ENCODE results near the gene DHX32.

DNA sequence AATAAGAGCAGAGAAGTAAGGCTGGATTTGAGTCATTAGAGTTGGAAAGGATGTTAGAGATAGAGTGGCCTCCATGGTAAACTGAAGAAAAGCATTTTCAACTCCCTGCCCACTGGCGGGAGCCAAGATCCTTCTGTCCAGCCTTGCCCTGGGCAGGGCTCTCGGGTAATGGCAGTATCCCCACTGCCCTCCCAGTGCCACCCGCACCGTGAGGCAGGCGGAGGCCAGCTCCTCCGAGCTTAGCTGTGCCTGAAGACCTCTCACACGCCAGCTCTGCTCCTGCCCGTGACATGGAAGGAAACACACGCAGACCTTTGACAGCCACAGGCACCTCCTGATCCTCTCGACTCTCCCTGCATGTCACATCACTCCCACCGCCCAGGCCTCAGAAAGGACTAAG, 35.5 kb downstream of the DHX32 start:
- TF ChIP-seq CREB1 (CRISPR knock-in tag; IDR thresholded peaks at IDR 0.05), result no peak
- TF ChIP-seq, protein P1, sequence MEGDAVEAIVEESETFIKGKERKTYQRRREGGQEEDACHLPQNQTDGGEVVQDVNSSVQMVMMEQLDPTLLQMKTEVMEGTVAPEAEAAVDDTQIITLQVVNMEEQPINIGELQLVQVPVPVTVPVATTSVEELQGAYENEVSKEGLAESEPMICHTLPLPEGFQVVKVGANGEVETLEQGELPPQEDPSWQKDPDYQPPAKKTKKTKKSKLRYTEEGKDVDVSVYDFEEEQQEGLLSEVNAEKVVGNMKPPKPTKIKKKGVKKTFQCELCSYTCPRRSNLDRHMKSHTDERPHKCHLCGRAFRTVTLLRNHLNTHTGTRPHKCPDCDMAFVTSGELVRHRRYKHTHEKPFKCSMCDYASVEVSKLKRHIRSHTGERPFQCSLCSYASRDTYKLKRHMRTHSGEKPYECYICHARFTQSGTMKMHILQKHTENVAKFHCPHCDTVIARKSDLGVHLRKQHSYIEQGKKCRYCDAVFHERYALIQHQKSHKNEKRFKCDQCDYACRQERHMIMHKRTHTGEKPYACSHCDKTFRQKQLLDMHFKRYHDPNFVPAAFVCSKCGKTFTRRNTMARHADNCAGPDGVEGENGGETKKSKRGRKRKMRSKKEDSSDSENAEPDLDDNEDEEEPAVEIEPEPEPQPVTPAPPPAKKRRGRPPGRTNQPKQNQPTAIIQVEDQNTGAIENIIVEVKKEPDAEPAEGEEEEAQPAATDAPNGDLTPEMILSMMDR (IDR thresholded peaks at IDR 0.05), result no peak
- no peak for TF ChIP-seq ETV6 (CRISPR knock-in tag; IDR thresholded peaks at IDR 0.05)
- TF ChIP-seq, protein P2, sequence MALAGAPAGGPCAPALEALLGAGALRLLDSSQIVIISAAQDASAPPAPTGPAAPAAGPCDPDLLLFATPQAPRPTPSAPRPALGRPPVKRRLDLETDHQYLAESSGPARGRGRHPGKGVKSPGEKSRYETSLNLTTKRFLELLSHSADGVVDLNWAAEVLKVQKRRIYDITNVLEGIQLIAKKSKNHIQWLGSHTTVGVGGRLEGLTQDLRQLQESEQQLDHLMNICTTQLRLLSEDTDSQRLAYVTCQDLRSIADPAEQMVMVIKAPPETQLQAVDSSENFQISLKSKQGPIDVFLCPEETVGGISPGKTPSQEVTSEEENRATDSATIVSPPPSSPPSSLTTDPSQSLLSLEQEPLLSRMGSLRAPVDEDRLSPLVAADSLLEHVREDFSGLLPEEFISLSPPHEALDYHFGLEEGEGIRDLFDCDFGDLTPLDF (CRISPR knock-in tag; IDR thresholded peaks at IDR 0.05), result no peak
- TF ChIP-seq TEAD1 (CRISPR knock-in tag; IDR thresholded peaks at IDR 0.05), result no peak
- TF ChIP-seq, protein P3, sequence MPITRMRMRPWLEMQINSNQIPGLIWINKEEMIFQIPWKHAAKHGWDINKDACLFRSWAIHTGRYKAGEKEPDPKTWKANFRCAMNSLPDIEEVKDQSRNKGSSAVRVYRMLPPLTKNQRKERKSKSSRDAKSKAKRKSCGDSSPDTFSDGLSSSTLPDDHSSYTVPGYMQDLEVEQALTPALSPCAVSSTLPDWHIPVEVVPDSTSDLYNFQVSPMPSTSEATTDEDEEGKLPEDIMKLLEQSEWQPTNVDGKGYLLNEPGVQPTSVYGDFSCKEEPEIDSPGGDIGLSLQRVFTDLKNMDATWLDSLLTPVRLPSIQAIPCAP (CRISPR knock-in tag; IDR thresholded peaks at IDR 0.05), result no peak
